ENCODE measurements around the gene TNS2. TPM values are rescaled to one million over a fixed set of nuclear protein-coding genes. Genes with fewer than 3 reads are reported as not detected.

The TNS2 gene
- total and polyA plus RNA-seq, 2 of the 13 experiments (the other 11 are each of a cell fraction or from before 2014, with no cell fraction given) = 8.9 to 20.4 TPM

DNA sequence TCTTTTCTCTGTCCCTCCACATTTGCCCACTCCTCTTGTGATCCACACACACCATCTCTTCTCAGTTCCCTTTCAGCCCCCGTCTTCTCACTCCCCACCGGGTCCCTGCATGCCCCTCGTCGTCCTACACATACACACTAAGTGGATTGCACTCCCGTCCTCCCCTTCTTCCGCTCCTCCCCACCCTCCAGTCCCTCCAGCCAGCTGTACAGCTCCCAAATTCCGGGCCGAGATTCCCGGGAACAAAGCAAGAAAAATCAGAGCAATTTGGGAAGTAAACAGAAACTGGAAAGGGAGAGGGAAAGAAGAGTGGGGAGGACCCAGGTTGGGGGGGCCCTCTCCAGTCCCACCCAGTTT is 47.3 kb downstream of the TNS2 start:
- intact Hi-C loops (cut with micrococcal nuclease; ENCODE audit: unreplicated experiment) = no loop called here
- H3K9me3 ChIP-seq (ENCODE audit: low read length) = no peaks in the 10 kb centered on the region
- H3K4me1 ChIP-seq (ENCODE audit: insufficient read depth, low read length) = peaks cover 80% of the 10 kb centered on the region
- H3K27ac ChIP-seq (ENCODE audit: extremely low read length, insufficient read depth, low read length) = no peak overlapping the region
- WGBS (ENCODE audit: low lambda C conversion rate) = 2% methylated on average over 9 of the region's 9 CpGs
- H3K4me3 ChIP-seq (replicated peaks in 1 of 3; ENCODE audit: insufficient read depth in 1 of 3, low read depth in 2 of 3, low read length in 3 of 3) = peak overlapping the region; percentile 56 to 90 (median 78)
- ChIA-PET POLR2A (interaction anchor here (0.7 to 3.6 kb wide), 3 partner anchors 12 to 48 kb away, joined by 3 to 42 read pairs (median 3); partner anchors contain the start of gene SPRYD3), CTCF (ENCODE audit: low intra/inter-chr PET ratio, low total read pairs) (no interaction called here)
- DNase-seq (ENCODE audit: low spot score) = no peak
- H3K9ac ChIP-seq (ENCODE audit: insufficient read depth, low read depth, low read length) = peak overlapping the region; percentile 40; the same call in 1 of the 2 replicates
- no TSS peak for BruUV-seq (replicated peaks)
- H3K27me3 ChIP-seq (ENCODE audit: control insufficient read depth in 1 of 2, insufficient read depth in 2 of 2, low read length in 2 of 2) = peaks cover 0 to 10% of the 10 kb centered on the region in 2 experiments; a peak in 3 of 5 replicates
- in situ Hi-C loops (cut with HindIII; ENCODE audit: extremely low pct_ligation_motif_present, low pct_unique_long_range_greater_than_20kb) = no loop called here
- no peaks in the 10 kb centered on the region for H3K79me2 ChIP-seq (ENCODE audit: insufficient read depth, low read length)
- ATAC-seq = no peak
- H2AFZ ChIP-seq (ENCODE audit: low read length) = no peak overlapping the region
- FAIRE-seq = no peak
- TF ChIP-seq EHMT2 (IDR thresholded peaks at IDR 0.05; ENCODE audit: borderline replicate concordance, low read depth, low read length) (no peak), ZNF263 (CRISPR knock-in tag; IDR thresholded peaks at IDR 0.05) (peak; percentile 92), ZNF605 (CRISPR knock-in tag; IDR thresholded peaks at IDR 0.05) (no peak), ZNF616 (CRISPR knock-in tag; IDR thresholded peaks at IDR 0.05; ENCODE audit: low read depth) (no peak), ZNF619 (CRISPR knock-in tag; IDR thresholded peaks at IDR 0.05) (no peak), TEAD3 (CRISPR knock-in tag; optimal IDR thresholded peaks at IDR 0.05; ENCODE audit: borderline replicate concordance) (peak; percentile 21), SRSF1 (optimal IDR thresholded peaks at IDR 0.05; ENCODE audit: low read depth, low read length) (peak; percentile 23), ZBTB7B (CRISPR knock-in tag; IDR thresholded peaks at IDR 0.05) (peak; percentile 5; the same call in 1 of the 2 replicates)
- TF ChIP-seq, protein P1, sequence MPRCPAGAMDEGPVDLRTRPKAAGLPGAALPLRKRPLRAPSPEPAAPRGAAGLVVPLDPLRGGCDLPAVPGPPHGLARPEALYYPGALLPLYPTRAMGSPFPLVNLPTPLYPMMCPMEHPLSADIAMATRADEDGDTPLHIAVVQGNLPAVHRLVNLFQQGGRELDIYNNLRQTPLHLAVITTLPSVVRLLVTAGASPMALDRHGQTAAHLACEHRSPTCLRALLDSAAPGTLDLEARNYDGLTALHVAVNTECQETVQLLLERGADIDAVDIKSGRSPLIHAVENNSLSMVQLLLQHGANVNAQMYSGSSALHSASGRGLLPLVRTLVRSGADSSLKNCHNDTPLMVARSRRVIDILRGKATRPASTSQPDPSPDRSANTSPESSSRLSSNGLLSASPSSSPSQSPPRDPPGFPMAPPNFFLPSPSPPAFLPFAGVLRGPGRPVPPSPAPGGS (CRISPR knock-in tag; IDR thresholded peaks at IDR 0.05) = 0 out of 2 replicates have a peak, but pooled peaks have one; percentile 5
- TF ChIP-seq, protein P2, sequence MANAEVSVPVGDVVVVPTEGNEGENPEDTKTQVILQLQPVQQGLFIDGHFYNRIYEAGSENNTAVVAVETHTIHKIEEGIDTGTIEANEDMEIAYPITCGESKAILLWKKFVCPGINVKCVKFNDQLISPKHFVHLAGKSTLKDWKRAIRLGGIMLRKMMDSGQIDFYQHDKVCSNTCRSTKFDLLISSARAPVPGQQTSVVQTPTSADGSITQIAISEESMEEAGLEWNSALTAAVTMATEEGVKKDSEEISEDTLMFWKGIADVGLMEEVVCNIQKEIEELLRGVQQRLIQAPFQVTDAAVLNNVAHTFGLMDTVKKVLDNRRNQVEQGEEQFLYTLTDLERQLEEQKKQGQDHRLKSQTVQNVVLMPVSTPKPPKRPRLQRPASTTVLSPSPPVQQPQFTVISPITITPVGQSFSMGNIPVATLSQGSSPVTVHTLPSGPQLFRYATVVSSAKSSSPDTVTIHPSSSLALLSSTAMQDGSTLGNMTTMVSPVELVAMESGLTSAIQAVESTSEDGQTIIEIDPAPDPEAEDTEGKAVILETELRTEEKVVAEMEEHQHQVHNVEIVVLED (CRISPR knock-in tag; IDR thresholded peaks at IDR 0.05; ENCODE audit: borderline replicate concordance) = no peak
- TF ChIP-seq, protein P3, sequence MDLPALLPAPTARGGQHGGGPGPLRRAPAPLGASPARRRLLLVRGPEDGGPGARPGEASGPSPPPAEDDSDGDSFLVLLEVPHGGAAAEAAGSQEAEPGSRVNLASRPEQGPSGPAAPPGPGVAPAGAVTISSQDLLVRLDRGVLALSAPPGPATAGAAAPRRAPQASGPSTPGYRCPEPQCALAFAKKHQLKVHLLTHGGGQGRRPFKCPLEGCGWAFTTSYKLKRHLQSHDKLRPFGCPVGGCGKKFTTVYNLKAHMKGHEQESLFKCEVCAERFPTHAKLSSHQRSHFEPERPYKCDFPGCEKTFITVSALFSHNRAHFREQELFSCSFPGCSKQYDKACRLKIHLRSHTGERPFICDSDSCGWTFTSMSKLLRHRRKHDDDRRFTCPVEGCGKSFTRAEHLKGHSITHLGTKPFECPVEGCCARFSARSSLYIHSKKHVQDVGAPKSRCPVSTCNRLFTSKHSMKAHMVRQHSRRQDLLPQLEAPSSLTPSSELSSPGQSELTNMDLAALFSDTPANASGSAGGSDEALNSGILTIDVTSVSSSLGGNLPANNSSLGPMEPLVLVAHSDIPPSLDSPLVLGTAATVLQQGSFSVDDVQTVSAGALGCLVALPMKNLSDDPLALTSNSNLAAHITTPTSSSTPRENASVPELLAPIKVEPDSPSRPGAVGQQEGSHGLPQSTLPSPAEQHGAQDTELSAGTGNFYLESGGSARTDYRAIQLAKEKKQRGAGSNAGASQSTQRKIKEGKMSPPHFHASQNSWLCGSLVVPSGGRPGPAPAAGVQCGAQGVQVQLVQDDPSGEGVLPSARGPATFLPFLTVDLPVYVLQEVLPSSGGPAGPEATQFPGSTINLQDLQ (CRISPR knock-in tag; IDR thresholded peaks at IDR 0.05) = no peak
- peak overlapping the region; percentile 94 for H3K4me2 ChIP-seq (ENCODE audit: low read depth, low read length)
- H3K36me3 ChIP-seq (replicated peaks in 1 of 2; ENCODE audit: control insufficient read depth in 1 of 2, insufficient read depth in 2 of 2, low read length in 2 of 2) = no peaks in the 10 kb centered on the region
- no peaks in the 10 kb centered on the region for H4K20me1 ChIP-seq (ENCODE audit: insufficient read depth, low read length)

Data from HepG2 (cell line).